Measurements from ENCODE around the gene KRTAP19-4. TPM values are rescaled to one million over a fixed set of nuclear protein-coding genes. Genes with fewer than 3 reads are reported as not detected.

Gene KRTAP19-4, protein sequence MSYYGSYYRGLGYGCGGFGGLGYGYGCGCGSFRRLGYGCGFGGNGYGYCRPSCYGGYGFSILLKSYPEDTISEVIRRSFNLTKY
- total RNA-seq (2022) (not detected in 2 replicates), Bru-seq, nascent RNA (not detected), BruChase-seq, experiment 1, labeled RNA remaining after a 6-hour chase (not detected), BruChase-seq, experiment 2, labeled RNA remaining after a 2-hour chase (not detected)
- long read RNA-seq, result 0 reads

DNA sequence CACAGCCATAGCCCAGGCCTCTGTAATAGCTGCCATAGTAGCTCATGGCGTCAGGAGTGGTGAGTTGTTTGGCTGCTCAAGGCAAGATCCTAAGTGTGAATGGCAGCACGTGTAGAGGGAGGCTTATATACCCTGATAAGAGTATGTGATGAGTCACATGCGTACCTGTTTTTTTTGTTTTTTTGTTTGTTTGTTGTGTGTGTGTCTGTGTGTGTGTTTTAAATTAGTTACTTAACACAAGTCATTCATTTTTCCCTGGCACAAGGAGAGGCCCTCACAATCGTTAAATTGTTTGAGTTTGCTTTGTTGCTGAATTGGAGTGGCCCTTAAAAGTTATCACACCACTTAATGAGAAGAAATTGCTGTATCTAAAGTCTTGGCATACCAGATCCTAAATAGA, at the start of gene KRTAP19-4:
KRTAP19-4 (minus strand) TSS at position 101 of the 400 bp plus-strand sequence; CDS start at position 46, 55 bp downstream.
- CTCF ChIA-PET, result interaction anchor here (0.7 to 1.2 kb wide), 2 partner anchors 274 to 590 kb away, joined by 3 read pairs; no protein-coding TSS in a partner anchor
- no peak within 1 kb of the TSS for H3K27ac Mint-ChIP-seq (ENCODE audit: low read depth, unreplicated experiment)
- POLR2A ChIA-PET, result interaction anchor here (1.0 kb wide), 1 partner anchor 14 kb away, joined by 3 read pairs; no protein-coding TSS in a partner anchor
- H3K27me3 Mint-ChIP-seq (ENCODE audit: insufficient read depth, unreplicated experiment), result peaks cover 10% of the 10 kb centered on the region
- no TSS peak for BruUV-seq (replicated peaks)
- H3K4me1 Mint-ChIP-seq (ENCODE audit: insufficient read depth, unreplicated experiment), result no peaks in the 10 kb centered on the region
- H3K36me3 Mint-ChIP-seq (ENCODE audit: insufficient read depth, unreplicated experiment), result no peaks in the 10 kb centered on the region
- intact Hi-C loops (cut with micrococcal nuclease), result no loop called here
- no peaks in the 10 kb centered on the region for H3K9me3 Mint-ChIP-seq (ENCODE audit: unreplicated experiment)
- TF ChIP-seq, protein P1, sequence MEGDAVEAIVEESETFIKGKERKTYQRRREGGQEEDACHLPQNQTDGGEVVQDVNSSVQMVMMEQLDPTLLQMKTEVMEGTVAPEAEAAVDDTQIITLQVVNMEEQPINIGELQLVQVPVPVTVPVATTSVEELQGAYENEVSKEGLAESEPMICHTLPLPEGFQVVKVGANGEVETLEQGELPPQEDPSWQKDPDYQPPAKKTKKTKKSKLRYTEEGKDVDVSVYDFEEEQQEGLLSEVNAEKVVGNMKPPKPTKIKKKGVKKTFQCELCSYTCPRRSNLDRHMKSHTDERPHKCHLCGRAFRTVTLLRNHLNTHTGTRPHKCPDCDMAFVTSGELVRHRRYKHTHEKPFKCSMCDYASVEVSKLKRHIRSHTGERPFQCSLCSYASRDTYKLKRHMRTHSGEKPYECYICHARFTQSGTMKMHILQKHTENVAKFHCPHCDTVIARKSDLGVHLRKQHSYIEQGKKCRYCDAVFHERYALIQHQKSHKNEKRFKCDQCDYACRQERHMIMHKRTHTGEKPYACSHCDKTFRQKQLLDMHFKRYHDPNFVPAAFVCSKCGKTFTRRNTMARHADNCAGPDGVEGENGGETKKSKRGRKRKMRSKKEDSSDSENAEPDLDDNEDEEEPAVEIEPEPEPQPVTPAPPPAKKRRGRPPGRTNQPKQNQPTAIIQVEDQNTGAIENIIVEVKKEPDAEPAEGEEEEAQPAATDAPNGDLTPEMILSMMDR (IDR thresholded peaks at IDR 0.05; ENCODE audit: unreplicated experiment), result no peak
- no peak within 1 kb of the TSS for H3K4me3 Mint-ChIP-seq (ENCODE audit: unreplicated experiment)
- DNase-seq (ENCODE audit: unreplicated experiment), result no peak

DNA sequence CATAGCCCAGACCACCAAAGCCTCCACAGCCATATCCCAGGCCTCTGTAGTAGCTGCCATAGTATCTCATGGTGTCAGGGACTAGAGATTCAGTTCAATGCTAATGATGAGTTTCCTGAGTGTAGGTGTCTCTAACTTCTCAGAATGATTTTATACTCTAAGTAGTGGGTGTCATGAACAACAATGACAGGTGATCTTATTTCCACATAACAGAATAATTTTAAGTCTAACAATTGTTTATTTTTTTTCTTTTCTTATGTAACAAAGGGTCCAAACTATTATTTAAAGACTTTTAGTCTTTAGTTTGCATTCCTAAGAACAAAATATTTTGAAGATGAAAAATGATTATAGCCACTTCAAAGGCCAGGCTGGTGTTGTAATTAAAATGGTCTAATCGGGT, 44.8 kb upstream of the KRTAP19-4 start, which contains the start of gene KRTAP19-6:
KRTAP19-6 (minus strand) TSS at position 101 of the 400 bp plus-strand sequence; CDS start at position 70, 31 bp downstream.
- Mint-ChIP-seq H3K27me3 (ENCODE audit: insufficient read depth, unreplicated experiment) (peaks cover 36% of the 10 kb centered on the region), H3K36me3 (ENCODE audit: insufficient read depth, unreplicated experiment) (no peaks in the 10 kb centered on the region), H3K4me3 (ENCODE audit: unreplicated experiment) (no peak within 1 kb of the TSS), H3K4me1 (ENCODE audit: insufficient read depth, unreplicated experiment) (no peaks in the 10 kb centered on the region), H3K9me3 (ENCODE audit: unreplicated experiment) (no peaks in the 10 kb centered on the region), H3K27ac (ENCODE audit: low read depth, unreplicated experiment) (no peak within 1 kb of the TSS)
- CTCF ChIA-PET, result no interaction called here
- no TSS peak for BruUV-seq (replicated peaks)
- intact Hi-C loops (cut with micrococcal nuclease), result no loop called here
- no peak for DNase-seq (ENCODE audit: unreplicated experiment)
- POLR2A ChIA-PET, result no interaction called here
- TF ChIP-seq, protein P1 (IDR thresholded peaks at IDR 0.05; ENCODE audit: unreplicated experiment), result no peak

DNA sequence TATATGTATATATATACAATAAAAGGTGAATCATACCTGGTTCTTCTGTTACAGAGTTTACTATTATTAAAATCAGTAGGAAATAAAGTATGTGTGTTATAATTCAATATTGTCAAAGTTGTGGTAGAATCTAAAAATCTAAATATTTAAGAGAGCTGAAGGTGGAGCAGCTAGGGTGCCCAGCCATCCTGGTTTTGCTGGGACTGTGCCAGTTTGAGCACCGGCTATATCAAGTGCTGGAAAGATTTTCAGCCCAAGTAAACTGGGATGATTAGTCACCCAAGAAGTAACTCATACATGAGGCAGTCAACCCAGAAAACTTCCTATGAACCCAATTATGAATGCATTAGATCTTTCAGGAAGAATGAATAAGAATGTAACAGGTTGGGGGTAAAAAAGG, 21.9 kb upstream of the KRTAP19-4 start:
- no TSS peak for BruUV-seq (replicated peaks)
- TF ChIP-seq, protein P1 (IDR thresholded peaks at IDR 0.05; ENCODE audit: unreplicated experiment), result no peak
- H3K27ac Mint-ChIP-seq (ENCODE audit: low read depth, unreplicated experiment), result no peak overlapping the region
- intact Hi-C loops (cut with micrococcal nuclease), result no loop called here
- ChIA-PET POLR2A (no interaction called here), CTCF (interaction anchor here (0.6 kb wide), 1 partner anchor 237 kb away, joined by 4 read pairs; no protein-coding TSS in a partner anchor)
- H3K4me3 Mint-ChIP-seq (ENCODE audit: unreplicated experiment), result no peak overlapping the region
- peaks cover 14% of the 10 kb centered on the region for H3K27me3 Mint-ChIP-seq (ENCODE audit: insufficient read depth, unreplicated experiment)
- no peak for DNase-seq (ENCODE audit: unreplicated experiment)
- no peaks in the 10 kb centered on the region for H3K36me3 Mint-ChIP-seq (ENCODE audit: insufficient read depth, unreplicated experiment)
- H3K9me3 Mint-ChIP-seq (ENCODE audit: unreplicated experiment), result peaks cover 5% of the 10 kb centered on the region
- H3K4me1 Mint-ChIP-seq (ENCODE audit: insufficient read depth, unreplicated experiment), result no peaks in the 10 kb centered on the region

DNA sequence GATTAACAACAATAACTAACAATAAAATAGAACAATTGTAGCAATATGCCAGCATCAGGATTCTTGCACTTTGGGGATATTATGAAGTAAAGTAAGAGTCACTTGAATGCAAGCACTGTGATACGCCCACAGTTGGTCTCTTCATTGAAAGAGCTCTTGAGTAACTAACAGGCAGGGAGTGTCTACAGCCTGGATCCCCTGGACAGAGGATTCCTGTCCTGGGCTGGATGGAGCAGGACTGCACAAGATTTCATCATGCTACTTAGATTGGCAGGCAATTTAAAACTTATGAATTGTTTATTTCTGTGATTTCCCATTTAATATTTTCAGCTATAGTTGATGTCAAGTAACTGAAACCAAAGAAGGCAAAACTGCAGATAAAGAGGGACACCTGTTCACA, 18.7 kb upstream of the KRTAP19-4 start:
- Mint-ChIP-seq H3K27ac (ENCODE audit: low read depth, unreplicated experiment) (no peak overlapping the region), H3K36me3 (ENCODE audit: insufficient read depth, unreplicated experiment) (no peaks in the 10 kb centered on the region), H3K27me3 (ENCODE audit: insufficient read depth, unreplicated experiment) (peaks cover 14% of the 10 kb centered on the region), H3K4me1 (ENCODE audit: insufficient read depth, unreplicated experiment) (no peaks in the 10 kb centered on the region), H3K9me3 (ENCODE audit: unreplicated experiment) (peaks cover 5% of the 10 kb centered on the region), H3K4me3 (ENCODE audit: unreplicated experiment) (no peak overlapping the region)
- DNase-seq (ENCODE audit: unreplicated experiment), result no peak
- intact Hi-C loops (cut with micrococcal nuclease), result no loop called here
- BruUV-seq (replicated peaks), result no TSS peak
- CTCF ChIA-PET, result no interaction called here
- POLR2A ChIA-PET, result no interaction called here
- TF ChIP-seq, protein P1 (IDR thresholded peaks at IDR 0.05; ENCODE audit: unreplicated experiment), result no peak

Data from MCF 10A (cell line).